Hematopoietic multipotent progenitor cell treated with erythropoietin and hydrocortisone succinate and interleukin-3 and kit ligand, for 8 days (in vitro differentiated cells): Measurements from ENCODE around the gene SYT7.

Experiments
- DNase-seq: peaks from one replicate; pipeline ENCODE4 v3.0.0-alpha.2; 2015

The SYT7 gene

GRCh38 chr11:61581931-61582330, 1.1 kb upstream of the SYT7 start:
- DNase-seq = no peak

DNA sequence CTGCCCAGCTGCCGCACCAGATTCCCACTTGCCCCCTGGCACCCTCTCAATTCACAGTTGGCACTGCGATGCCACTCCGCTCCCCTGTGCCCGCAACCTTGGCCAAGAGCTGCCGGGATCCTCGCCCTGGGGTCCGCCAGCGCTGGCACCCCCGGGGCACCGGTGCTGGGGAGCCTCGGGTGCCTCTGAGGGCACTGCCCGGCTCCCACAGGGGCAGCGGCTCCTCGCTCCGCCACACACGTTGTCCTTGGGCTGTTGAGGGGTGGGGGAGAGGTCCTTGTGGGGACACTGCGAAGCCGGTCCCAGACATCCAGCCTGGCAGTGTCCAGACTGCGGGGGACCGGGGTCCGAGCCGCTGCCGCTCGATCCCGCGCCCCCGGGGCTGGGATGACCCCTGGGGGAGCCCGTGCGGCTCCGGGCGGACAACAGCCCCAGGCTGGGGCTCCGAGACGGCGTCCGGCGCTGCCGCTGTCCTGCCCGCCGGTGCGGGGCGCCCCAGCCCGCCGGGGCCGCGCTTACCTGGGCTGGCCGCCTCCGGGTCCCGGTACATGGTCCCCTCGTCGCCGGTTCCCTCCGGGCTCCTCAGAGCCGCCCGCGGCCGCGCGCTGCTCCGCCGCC, 496 bp downstream of the SYT7 start:
- DNase-seq = no peak

GRCh38 chr11:61579676-61580270, 1.1 kb downstream of the SYT7 start:
- DNase-seq = no peak

- DNase-seq = no peak
Observed at GRCh38 chr11:61578819-61579675, 1.8 kb downstream of the SYT7 start.

DNA sequence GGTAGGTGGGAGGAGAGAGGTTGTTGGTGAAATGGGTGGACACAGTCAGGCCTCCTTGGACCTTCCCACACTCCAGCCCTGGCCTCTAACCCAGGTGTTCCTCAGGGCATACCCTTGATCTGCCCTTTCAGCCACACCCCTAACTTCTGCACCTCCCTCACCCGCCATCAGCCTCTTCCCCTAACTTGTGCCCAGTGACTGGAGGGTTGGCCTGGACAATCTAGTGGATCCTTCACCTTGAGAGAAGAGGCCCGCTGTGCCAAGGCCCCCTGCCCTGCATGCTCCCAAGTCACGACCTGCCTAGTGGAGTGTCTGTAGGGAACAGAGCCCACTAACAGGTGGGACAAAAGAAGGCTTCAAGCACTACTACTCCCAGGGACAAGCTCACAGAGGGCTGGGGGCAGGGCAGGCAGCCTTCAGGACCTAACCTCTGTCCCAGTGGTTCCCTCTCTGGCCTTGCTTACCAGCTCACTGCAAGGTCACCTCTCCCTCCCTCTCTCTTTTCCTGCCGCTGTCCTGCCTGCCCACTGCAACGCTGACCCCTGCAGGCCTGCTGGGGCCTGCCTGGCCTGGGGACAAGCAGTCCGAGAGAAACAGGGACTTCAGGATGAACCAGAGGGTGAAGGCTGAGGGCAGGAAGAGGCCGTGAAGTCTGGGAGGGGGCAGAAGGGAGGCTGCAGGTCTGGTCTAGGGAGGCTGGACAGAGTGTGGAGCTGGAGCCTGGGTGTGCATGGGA, 3.3 kb downstream of the SYT7 start:
- DNase-seq = no peak

GRCh38 chr11:61575886-61576861, 4.7 kb downstream of the SYT7 start:
- no peak for DNase-seq

DNA sequence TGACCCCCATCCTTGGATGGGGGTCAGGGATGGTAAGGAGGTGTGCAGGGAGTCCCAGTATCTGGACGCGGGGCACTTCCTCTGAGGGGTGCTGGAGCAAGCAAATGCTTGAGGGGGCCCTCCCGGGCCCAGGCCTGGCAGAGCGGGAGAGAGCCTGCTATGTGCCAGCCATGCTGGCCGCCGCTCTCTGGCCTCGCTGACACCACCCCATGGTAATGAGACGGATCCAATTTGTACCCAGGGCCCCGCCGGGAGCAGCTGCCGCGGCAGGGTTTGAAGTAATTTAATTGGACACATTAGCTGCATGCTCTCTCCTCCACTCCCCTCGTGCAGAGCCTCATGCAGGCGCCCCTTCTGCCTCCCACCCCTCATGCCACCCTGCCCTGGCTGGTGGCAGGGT, 6.3 kb downstream of the SYT7 start:
- no peak for DNase-seq

DNA sequence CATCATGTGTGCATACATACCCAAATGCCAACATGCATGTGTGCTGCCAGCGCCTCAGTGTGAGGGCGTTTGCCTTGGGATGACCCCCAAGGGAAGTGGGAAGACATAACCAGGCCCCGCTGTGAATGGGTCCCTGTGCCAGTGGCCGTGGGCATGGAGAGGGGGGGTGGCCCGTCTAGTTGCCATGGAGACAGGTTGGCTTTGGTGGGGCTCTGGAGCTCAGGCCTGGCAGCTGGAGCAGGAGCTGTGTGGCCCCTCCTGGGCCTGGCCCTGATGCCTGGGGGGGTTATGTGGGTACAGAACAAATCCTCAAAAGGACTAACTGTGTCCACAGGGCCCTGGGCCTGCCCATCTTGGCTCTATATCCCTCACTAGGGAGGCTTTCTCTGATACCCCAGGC, 8.0 kb downstream of the SYT7 start:
- no peak for DNase-seq

DNA sequence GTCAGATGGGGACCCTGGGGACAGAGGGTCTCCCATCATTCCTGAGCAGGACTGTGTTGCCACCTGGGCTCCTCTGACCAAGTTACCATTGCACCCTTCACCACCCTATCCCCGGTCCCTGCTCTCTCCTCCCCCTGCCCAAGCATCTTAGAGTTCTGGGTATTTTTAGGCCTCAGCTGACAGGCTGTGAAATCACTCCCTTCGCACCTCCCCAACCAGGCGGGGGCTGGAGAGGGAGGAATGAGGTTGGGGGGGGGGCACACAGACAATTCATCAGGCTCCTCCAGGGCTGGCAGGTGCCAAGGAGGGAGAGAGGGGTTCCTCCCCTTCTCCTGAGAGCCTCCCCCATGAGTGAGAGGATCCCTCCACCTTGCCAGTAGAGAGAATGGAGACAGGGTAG, 9.0 kb downstream of the SYT7 start:
- no peak for DNase-seq

DNA sequence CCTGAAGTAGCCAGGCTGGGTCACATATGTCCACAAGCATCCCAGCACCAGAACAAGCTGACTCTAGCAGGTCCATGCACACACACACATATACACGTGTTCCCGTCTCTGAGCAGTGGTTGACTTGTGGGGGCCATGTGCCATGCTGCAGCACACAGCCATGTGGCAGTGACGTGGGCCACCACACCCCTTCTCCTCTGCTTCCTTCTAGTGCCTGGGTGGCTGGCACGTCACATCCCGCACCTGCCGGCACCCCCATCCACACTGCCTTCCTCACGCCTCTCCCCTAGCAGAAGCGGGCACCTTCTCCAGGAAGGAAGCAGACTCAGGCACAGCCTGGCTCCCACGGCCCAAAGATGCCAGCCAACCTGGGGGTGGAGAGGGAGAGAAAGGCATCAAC, 9.5 kb downstream of the SYT7 start:
- no peak for DNase-seq

GRCh38 chr11:61569701-61570100, 11.2 kb downstream of the SYT7 start:
- DNase-seq = no peak

DNA sequence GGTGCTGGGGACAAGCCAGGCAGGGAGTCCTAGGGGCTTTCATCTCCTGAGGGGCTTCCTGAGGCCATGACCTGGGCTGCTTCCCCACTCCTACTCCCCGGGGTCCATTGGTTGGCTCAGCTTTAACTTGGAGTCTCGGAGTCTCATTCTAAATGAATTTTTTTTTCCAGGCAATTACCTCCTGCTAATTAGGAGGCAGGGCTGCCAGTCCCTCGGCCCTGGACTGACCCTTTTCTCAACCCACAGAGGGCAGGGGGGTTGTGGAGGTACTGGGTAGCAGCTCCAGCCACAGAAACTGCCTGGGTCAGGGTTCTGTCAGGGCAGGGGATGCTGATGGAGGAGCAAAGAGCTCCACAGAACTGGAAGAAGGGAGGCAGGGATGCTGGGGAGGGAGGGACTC, 11.9 kb downstream of the SYT7 start:
- no peak for DNase-seq

DNA sequence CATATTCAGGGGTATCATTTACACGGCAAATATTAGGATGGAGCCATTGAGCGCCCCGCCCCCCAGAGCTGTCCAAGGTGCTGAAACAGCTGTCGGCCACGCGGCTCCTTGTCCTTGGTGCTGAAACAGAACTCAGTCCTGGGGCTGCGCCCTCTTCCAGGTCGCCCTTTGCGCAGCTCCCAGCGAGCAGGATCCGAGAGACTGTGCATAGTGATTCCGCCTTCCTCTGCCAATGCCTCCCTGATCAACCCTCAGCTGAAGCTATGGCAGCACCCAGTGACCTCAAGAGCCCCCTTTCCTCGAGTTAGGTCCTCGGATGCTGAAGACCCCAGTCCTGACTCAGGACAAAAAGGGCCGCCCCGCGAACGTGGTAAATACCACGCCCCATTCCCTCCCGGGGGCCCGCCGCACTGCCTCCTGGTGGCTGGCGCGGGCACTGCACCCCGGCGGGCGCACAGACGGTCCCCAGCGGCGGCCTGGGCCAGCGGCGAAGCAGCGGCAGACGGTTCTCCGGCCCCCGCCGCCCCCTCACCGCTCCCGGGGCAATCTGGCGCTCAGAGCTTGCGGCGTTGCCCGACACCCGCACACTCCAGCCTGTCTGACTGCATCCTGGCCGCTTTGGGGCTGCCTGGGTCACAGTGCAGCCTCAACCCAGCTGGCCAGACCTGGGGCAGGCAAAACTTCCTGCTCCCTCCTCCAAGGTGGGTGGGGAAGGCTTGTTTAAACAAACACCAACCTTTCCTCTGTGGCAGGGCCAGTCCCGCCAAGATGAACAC, 13.4 kb downstream of the SYT7 start:
- peak; percentile 76 for DNase-seq

DNA sequence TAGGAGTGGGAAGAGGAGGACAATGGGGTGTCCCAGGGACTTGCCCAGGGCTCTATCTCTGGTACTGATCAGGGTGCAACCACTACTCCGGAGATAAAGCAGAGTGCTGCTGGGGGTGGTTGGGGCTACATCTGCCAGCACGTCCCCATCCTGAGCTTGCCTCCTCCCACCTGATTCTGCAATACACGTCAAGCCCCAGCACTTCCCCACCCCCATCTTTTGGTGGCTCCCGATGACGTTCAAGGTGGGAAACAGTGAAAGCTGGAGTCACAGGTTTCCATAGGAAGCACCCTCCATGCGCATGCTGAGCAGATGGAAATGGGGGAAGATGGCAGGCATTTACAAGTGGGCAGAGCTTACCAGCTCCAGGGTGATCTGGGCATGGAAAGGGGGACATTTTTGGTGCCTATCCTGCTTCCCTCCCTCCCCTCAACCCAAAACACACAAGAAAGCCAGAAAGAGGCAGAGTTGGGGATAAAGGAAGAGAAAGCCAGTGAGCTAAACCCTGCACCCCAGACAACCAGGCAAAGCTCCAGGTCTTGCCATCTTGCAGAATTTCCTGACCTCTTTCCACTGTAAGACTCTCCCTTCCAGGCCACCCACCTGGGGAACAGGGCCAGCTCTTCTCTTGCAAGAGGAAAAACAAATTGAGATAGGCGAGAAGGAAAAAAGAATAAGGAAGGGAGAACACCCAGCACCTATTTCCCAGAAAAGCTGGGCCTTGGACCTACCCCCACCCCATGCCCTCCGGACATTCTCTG, 15.8 kb downstream of the SYT7 start:
- DNase-seq = no peak

DNA sequence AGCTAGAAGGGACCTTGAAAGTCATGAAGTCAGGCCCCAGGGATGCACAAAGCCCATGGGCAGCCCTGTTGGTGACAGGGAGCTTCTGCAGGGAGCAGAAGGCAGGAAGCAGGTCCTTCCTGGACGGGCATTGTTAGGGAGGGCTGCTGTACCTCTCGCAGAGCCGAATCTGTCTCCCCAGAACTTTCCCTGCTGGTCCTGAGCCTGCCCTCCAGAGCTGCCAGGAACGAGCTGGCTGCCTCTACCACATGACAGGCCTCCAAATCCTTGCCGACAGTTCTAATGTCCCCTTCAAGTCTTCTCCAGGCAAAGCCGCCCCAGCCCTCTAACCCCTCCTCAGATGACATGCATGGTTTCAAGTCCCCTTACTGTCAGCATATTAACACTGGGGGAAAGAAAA, 20.1 kb downstream of the SYT7 start:
- DNase-seq = no peak

DNA sequence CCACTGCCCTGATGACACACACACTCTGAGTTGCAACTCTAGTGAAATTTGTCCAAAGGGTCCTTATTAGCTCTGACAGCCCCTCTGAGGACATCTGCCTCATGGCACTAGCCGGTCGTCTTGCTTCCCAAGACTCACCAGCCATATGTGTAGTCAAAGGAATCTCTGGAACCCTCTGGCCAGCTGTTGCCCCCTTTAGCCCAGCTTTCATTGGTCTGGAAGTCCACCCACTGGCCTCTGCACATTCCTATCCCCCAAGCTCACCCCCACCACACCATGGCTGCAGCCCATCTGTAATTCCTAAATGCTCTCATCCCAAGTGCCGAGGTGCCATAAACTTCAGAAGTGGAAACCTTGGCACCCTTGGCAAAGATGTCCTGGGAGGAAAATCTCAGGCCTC, 24.3 kb downstream of the SYT7 start:
- DNase-seq = no peak

DNA sequence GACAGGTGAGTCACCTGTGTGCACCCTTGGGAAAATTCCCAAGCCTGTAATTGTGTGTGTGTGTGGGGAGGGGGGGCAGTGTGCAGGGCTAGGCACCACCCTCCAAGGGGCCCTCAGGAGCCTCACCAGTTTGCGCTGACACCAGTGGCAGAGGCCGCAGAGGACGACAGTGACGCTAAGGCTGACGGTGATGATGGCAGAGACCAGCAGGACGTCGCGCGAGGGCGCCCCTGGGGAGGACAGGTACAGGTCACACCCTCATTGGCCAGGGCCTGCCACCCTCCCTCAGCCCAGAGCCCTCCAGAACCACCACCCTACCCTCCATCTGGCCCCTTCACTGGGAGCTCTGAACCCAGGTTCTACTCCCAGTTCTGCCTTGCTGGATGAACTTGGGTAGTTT, 24.9 kb downstream of the SYT7 start:
- no peak for DNase-seq

DNA sequence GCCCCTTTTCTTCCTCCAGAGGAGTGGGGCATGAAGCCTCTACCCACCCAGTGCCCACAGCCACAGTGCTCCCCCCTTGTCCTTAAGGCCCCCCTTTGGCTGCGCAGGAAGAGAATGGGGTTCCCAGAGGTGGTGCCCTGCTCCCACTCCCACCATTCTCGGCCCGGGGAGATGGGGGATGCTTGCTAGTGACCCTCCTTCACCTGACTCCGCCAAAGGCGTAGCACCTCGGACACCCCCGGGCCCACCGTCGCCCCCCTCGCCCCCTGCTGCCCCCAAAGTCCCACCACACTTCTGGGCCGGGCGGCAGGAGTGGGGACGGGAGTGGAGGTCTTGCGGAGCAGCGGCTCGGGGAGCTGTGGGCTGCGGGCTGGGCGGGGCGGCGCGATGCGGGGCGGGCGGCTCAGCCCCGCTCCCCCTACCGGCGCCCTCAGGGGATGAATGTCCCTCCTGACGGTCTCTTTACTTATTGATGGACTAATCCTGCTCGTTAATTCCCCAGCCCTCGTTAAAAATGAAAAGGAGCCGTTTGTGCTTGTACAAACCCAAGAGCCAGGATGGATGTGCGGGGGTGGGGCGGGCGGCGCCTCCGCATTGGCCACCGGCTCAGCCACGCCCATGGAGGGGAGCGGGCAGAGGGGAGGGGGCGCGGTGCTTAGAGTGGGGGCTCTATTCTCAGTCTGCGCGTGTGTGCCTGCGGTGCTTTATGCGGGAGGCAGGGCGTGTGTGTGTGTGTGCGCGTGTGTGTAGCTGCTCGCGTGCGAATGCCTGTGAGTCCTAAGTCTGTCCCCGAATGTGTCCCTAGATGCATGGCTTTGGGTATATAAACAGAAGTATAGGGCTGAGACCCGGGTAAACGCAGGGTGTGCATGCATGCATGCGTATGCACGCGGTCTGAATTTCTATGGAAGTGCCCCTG, 25.6 kb downstream of the SYT7 start:
- DNase-seq = no peak

DNA sequence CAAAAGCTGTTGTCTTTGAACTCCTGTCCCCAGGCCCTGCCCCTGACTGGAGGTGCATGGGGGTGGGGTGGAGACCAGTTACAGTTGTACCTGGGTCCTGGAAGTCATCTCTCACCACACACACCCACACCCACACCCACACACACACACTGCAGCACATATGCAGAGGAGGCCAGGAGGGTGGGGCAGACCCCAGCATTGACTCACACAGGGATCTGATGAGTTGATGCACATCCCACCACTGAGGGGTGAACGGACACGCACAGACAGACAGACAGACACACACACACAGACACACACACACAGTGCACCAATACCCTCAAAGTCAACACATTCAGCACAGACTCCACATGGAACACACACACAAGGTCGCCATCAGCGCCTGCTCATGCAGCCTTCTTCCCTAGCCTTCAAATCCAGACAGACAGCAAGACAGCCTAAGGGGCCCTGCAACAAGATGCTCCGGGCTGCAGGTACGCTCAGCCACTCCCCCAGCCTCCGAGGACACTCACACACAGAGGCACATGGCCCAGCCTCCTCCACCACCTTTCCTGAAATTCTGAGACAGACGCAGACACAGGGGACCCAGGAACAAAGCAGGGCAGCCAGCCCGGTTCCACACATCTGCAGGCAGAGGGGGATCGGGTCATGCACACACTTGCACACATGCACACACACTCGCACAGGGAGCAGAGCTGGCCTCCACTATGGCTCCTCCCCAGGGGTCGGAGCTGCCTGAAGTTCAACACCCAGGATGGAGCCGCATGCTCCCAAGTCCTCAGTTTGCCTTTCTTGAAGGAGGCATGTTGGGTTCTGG, 26.5 kb downstream of the SYT7 start:
- DNase-seq = no peak
